22Rv1 (cell line): Measurements from ENCODE around the gene RUSC1.

Experiments used
- CTCF ChIP-seq: fragments of 450-650 bp; IDR thresholded peaks from 2 replicates; pipeline ENCODE4 v1.5.1; 2017; ENCODE audit warnings: mild to moderate bottlenecking
- ZFX ChIP-seq: fragments of 450-650 bp; IDR thresholded peaks from 2 replicates; pipeline ENCODE4 v1.6.1; 2017; ENCODE audit warnings: antibody characterized with exemption, borderline replicate concordance

GRCh38 chr1:155313261-155313660, 7.4 kb upstream of the RUSC1 start:
- TF ChIP-seq ZFX (no peak), CTCF (no peak)
